ENCODE results near the gene DGCR2. TPM values are rescaled to one million over a fixed set of nuclear protein-coding genes. Genes with fewer than 3 reads are reported as not detected.
"Not testable (repeated sequence)": the region's sequence is repeated elsewhere in the genome, so short reads cannot be mapped to it uniquely, and the experiment has no call there.

Gene DGCR2
- total and polyA plus RNA-seq, 12 donors: 24.3 to 70.1 (median 51.9) TPM

DNA sequence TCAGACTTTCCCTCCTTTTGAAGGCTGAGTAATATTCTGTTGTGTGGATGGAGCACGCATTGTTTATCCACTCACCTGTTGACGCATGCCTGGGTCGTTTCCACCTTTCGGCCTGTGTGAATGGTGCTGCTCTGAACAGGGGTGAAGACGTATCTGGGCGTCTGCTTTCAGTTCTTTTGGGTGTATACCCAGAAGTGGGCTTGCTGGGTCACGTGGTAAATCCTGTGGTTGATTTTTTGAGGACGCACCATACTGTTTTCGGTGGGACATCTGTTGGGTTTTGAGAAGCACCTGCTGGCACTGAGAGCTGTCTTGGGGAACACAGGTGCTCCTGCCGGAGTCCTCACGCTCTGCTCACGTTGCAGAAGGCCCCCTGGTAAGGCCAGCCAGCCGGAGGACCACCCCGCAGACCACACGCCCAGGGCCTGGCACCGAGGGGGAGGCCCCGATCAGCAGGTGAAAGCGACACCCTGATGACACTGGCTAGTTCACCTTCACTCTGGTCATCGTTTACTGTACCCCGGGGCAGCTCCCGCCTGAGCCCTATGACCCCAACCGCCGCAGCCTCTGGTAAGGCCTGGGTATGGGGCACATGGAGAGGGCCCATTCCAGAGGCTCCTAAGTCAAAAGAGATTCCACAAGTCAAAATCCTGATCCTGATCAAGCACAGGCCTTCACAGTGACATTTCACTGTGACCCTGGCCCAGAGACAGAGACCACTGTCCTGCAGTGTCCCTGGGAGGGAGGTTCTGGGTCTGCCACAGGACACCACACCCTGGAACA lies 131.7 kb downstream of the DGCR2 start:
- Histone ChIP-seq H3K27me3 (no peaks in the 10 kb centered on the region), H3K4me3 (no peak overlapping the region), H3K9me3 (replicated peaks in 1 of 3) (no peaks in the 10 kb centered on the region), H3K27ac (no peak overlapping the region), H3K4me1 (replicated peaks in 1 of 2) (no peaks in the 10 kb centered on the region), H3K36me3 (replicated peaks in 1 of 2) (no peaks in the 10 kb centered on the region)
- 89 to 94% (median 93%) methylated on average over 8 to 23 of the region's 23 CpGs for WGBS, 4 donors
- TF ChIP-seq, protein P1, sequence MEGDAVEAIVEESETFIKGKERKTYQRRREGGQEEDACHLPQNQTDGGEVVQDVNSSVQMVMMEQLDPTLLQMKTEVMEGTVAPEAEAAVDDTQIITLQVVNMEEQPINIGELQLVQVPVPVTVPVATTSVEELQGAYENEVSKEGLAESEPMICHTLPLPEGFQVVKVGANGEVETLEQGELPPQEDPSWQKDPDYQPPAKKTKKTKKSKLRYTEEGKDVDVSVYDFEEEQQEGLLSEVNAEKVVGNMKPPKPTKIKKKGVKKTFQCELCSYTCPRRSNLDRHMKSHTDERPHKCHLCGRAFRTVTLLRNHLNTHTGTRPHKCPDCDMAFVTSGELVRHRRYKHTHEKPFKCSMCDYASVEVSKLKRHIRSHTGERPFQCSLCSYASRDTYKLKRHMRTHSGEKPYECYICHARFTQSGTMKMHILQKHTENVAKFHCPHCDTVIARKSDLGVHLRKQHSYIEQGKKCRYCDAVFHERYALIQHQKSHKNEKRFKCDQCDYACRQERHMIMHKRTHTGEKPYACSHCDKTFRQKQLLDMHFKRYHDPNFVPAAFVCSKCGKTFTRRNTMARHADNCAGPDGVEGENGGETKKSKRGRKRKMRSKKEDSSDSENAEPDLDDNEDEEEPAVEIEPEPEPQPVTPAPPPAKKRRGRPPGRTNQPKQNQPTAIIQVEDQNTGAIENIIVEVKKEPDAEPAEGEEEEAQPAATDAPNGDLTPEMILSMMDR (IDR thresholded peaks at IDR 0.05): no peak
- TF ChIP-seq POLR2A (IDR thresholded peaks at IDR 0.05): no peak
- intact Hi-C loops (cut with DNase I): no loop called here
- DNase-seq: no peak

DNA sequence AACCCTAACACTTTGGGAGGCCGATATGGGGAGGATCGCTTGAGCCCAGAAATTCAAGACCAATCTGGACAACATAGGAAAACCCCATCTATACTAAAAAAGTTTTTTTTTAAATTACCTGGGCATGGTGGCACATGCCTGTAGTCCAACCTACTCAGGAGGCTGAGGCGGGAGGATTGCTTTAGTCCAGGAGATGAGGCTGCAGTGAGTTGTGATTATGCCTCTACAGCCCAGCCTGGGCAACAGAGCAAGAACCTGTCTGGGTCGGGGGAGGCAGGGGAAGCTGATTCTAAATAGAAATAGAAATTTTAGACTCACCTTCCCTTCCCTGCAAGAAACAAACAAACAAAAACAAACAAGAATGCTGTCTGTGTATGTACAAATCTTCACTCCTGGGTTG lies 133.3 kb downstream of the DGCR2 start:
- TF ChIP-seq, protein P1 (IDR thresholded peaks at IDR 0.05): no peak
- TF ChIP-seq POLR2A (IDR thresholded peaks at IDR 0.05): no peak
- no peaks in the 10 kb centered on the region for H3K36me3 ChIP-seq (replicated peaks in 1 of 2)
- no peaks in the 10 kb centered on the region for H3K9me3 ChIP-seq (replicated peaks in 1 of 3)
- H3K27me3 ChIP-seq: no peaks in the 10 kb centered on the region
- DNase-seq: no peak
- H3K27ac ChIP-seq: no peak overlapping the region
- no peak overlapping the region for H3K4me3 ChIP-seq
- no peaks in the 10 kb centered on the region for H3K4me1 ChIP-seq (replicated peaks in 1 of 2)
- intact Hi-C loops (cut with DNase I): no loop called here
- 90 to 95% (median 92%) methylated on average over 4 of the region's 4 CpGs for WGBS, 4 donors

DNA sequence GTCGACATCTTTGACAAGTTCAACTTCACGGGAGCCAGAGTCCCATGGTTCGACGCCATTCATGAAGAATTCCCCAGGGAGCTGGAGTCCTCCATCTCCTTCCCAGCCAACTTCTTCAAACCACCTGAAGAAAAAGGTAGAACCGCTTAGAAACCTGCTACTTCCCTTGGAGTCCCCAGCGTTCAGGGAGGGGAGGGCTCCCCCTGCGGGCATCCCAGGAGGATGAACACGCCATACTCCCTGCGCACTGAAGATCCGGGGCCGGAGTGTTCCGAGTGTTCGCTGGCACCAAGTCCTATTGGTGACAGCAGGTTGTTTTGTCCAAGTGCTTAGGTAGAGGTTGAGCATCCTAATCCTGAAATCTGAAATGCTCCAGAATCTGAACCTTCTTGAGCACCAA lies 134.4 kb downstream of the DGCR2 start:
- peak in 2 of 7 donors; percentile 31 to 55 for DNase-seq
- no peaks in the 10 kb centered on the region for H3K36me3 ChIP-seq (replicated peaks in 1 of 2)
- 32 to 43% (median 41%) methylated on average over 10 to 13 of the region's 13 CpGs for WGBS, 4 donors
- intact Hi-C loops (cut with DNase I): no loop called here
- TF ChIP-seq, protein P1 (IDR thresholded peaks at IDR 0.05): peak in 3 of 6 experiments; percentile 5 to 31 (median 27)
- TF ChIP-seq POLR2A (IDR thresholded peaks at IDR 0.05): no peak
- H3K4me1 ChIP-seq (replicated peaks in 1 of 2): no peaks in the 10 kb centered on the region
- no peak overlapping the region for H3K27ac ChIP-seq
- H3K4me3 ChIP-seq: no peak overlapping the region
- no peaks in the 10 kb centered on the region for H3K27me3 ChIP-seq
- no peaks in the 10 kb centered on the region for H3K9me3 ChIP-seq (replicated peaks in 1 of 3)

DNA sequence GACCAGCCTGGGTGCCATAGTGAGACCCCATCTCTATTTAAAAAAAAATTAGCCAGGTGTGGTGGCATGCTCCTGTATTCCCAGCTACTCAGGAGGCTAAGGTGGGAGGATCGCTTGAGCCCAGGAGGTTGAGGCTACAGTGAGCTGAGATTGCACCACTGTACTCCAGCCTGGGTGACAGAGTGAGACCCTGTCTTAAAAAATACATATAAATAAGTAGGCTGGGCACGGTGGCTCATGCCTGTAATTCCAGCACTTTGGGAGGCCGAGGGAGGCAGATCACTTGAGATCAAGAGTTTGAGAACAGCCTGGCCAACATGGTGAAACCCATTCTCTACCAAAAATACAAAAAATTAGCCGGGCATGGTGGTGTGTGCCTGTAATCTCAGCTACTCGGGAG lies 135.1 kb downstream of the DGCR2 start:
- DNase-seq; H3K9me3 ChIP-seq (replicated peaks in 1 of 3); H3K4me1 ChIP-seq (replicated peaks in 1 of 2); H3K36me3 ChIP-seq (replicated peaks in 1 of 2); H3K27me3 ChIP-seq; H3K4me3 ChIP-seq; H3K27ac ChIP-seq; intact Hi-C loops (cut with DNase I): not testable (repeated sequence)
- WGBS, 4 donors: 60 to 89% (median 69%) methylated on average over 5 of the region's 5 CpGs

Small RNAs within 50 kb of the gene (small RNA-seq; reads per million reads assigned to genes)
- 0 reads per million in 2 donors for gene RF00019

Other genes starting within 250 kb of the DGCR2 start
- gene DGCR6, start 216.1 kb downstream of the DGCR2 start, total RNA-seq: 10 to 100 TPM in 1 of 9 donors, 1 to 10 TPM in 7, under 1 TPM in 1; 0.81 to 12.7 (median 2.5) TPM
- gene DGCR6, start 216.1 kb downstream of the DGCR2 start, polyA plus RNA-seq: 1 to 10 TPM; 1.7 to 4.5 (median 3.9) TPM
- 1 to 10 TPM in 2 of 9 donors, under 1 TPM in 4, not detected in 3; 0.28 to 2.7 (median 0.71) TPM for gene PRODH, start 186.1 kb downstream of the DGCR2 start, total RNA-seq
- 1 to 10 TPM in 2 of 3 donors, not detected in 1; 1.2 to 1.7 TPM for gene PRODH, start 186.1 kb downstream of the DGCR2 start, polyA plus RNA-seq
- gene TSSK2, start 8.9 kb upstream of the DGCR2 start, total RNA-seq: under 1 TPM in 1 of 9 donors, not detected in 8; 0.06 TPM
- under 1 TPM in 1 of 3 donors, not detected in 2; 0.32 TPM for gene TSSK2, start 8.9 kb upstream of the DGCR2 start, polyA plus RNA-seq
- gene ESS2, start 22.2 kb upstream of the DGCR2 start, total RNA-seq: 10 to 100 TPM; 12.1 to 20.4 (median 15.7) TPM
- 10 to 100 TPM in 2 of 3 donors, 1 to 10 TPM in 1; 4.2 to 36.4 (median 35.0) TPM for gene ESS2, start 22.2 kb upstream of the DGCR2 start, polyA plus RNA-seq
- not detected for gene GSC2, start 27.9 kb upstream of the DGCR2 start, total RNA-seq
- not detected for gene GSC2, start 27.9 kb upstream of the DGCR2 start, polyA plus RNA-seq
- gene SLC25A1, start 56.3 kb upstream of the DGCR2 start, total RNA-seq: 100 to 1,000 TPM in 7 of 9 donors, 10 to 100 TPM in 2; 99.0 to 170 (median 130) TPM
- gene SLC25A1, start 56.3 kb upstream of the DGCR2 start, polyA plus RNA-seq: 10 to 100 TPM; 59.2 to 89.9 (median 71.1) TPM
- 10 to 100 TPM; 13.0 to 62.8 (median 15.4) TPM for gene CLTCL1, start 169.3 kb upstream of the DGCR2 start, total RNA-seq
- gene CLTCL1, start 169.3 kb upstream of the DGCR2 start, polyA plus RNA-seq: 10 to 100 TPM; 26.9 to 39.5 (median 28.6) TPM

All from adrenal gland (tissue), 12 donors.